Muscle of leg (tissue), 16 donors: ENCODE data around the gene SUPT20HL2. TPM values are rescaled to one million over a fixed set of nuclear protein-coding genes. Genes with fewer than 3 reads are reported as not detected.
"Not testable (repeated sequence)": the region's sequence is repeated elsewhere in the genome, so short reads cannot be mapped to it uniquely, and the experiment has no call there.

ENCODE experiments used
- DNase-seq: peaks from one replicate; pipeline ENCODE4 v3.0.0; 2013
- H3K27ac ChIP-seq: one replicate; pipeline ENCODE4 v1.5.1; 2013; ENCODE audit warnings: mild to moderate bottlenecking, low read length, control low read depth
- H3K27me3 ChIP-seq: one replicate; pipeline ENCODE4 v1.6.1; 2013; ENCODE audit warnings: low read length; ENCODE audit not compliant: control insufficient read depth, insufficient read depth
- H3K36me3 ChIP-seq: one replicate; pipeline ENCODE4 v1.6.1; 2013; ENCODE audit warnings: low read length; ENCODE audit not compliant: control insufficient read depth, insufficient read depth
- H3K4me1 ChIP-seq: one replicate; pipeline ENCODE4 v1.6.1; 2013; ENCODE audit warnings: low read length; ENCODE audit not compliant: control insufficient read depth, insufficient read depth
- H3K4me3 ChIP-seq: one replicate; pipeline ENCODE4 v1.5.1; 2013; ENCODE audit warnings: low read length, control low read depth
- H3K9me3 ChIP-seq: replicated peaks from 2 replicates; pipeline ENCODE4 v1.6.1; 2013; ENCODE audit warnings: low read depth, low read length; ENCODE audit not compliant: control insufficient read depth
- WGBS: methylation state at CpG from one replicate; pipeline ENCODE4 v1.1.5; 2013; ENCODE audit warnings: missing lambda C conversion rate; ENCODE audit not compliant: insufficient coverage; 5-methylcytosine and 5-hydroxymethylcytosine counted together
- long read RNA-seq, 11 donors: transcript quantifications; one replicate each; lab custom pipeline, GENCODE V29; 2026
- polyA plus RNA-seq, 8 donors: library from polyadenylated mRNA; unstranded; fragments of 120-200 nt; gene quantifications; one replicate each; pipeline versions ENCODE4 v1.2.1 to v1.2.3, GENCODE V29; 2013; ENCODE audit warnings: inconsistent platforms in 1 of 8, low replicate concordance in 1 of 8; ENCODE audit not compliant: insufficient read length in 8 of 8, insufficient read depth in 1 of 8
- total RNA-seq: library from RNA; stranded (reverse); fragments of 120-200 nt; gene quantifications from one replicate; pipeline ENCODE4 v1.2.4, GENCODE V29; 2013

Gene SUPT20HL2
- 0.09 TPM for total RNA-seq
- polyA plus RNA-seq = under 1 TPM in 6 of 8 donors, not detected in 2; 0.09 to 0.22 (median 0.13) TPM
- long read RNA-seq, donor 1 = 0 reads
- long read RNA-seq, donor 2 = 0 reads
- long read RNA-seq, donor 3 = 0 reads
- long read RNA-seq, donor 4 = 0 reads
- long read RNA-seq, donor 5 = 0 reads
- long read RNA-seq, donor 6 = 0 reads
- long read RNA-seq, donor 7 = 0 reads
- long read RNA-seq, donor 8 = 0 reads
- long read RNA-seq, donor 9 = 0 reads
- long read RNA-seq, donor 10 = 0 reads
- long read RNA-seq, donor 11 = 0 reads

GRCh38 chrX:24314019-24314635 is at the start of gene SUPT20HL2:
Gene SUPT20HL2 (minus strand): TSS chrX:24314069. CDS start chrX:24313315, 754 bp downstream.
- no peak for DNase-seq
- peaks cover 2% of the 10 kb centered on the region for H3K4me1 ChIP-seq
- WGBS = 88% methylated on average over 35 of the region's 39 CpGs
- peaks cover 25% of the 10 kb centered on the region for H3K27me3 ChIP-seq
- no peaks in the 10 kb centered on the region for H3K9me3 ChIP-seq
- no peak within 1 kb of the TSS for H3K27ac ChIP-seq
- no peak within 1 kb of the TSS for H3K4me3 ChIP-seq
- H3K36me3 ChIP-seq = no peaks in the 10 kb centered on the region

- 86% methylated on average over 23 of the region's 41 CpGs for WGBS
- H3K4me1 ChIP-seq, H3K4me3 ChIP-seq, H3K27ac ChIP-seq, DNase-seq, H3K36me3 ChIP-seq, H3K9me3 ChIP-seq: not testable (repeated sequence)
- peaks cover 26% of the 10 kb centered on the region for H3K27me3 ChIP-seq
Observed at GRCh38 chrX:24362089-24362745, 48.3 kb upstream of the SUPT20HL2 start.

DNA sequence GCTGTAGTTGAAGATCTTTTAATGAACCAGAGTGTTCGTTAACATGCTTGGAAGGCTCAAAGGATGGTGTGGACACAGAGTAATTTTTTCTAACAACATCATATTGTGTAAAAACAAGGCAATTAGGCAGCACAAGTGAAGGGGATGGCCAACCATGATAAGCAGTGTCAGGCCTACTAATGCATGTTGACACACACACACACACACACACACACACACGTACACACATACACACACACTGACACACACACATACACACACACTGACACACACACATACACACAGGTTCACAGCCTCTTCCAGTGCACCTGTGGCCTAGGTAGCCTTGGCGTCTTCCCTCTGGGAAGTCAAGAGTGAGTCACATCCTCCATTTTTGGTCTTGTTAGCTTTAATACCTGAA is 46.4 kb upstream of the SUPT20HL2 start, which contains the start of gene SUPT20HL1:
Gene SUPT20HL1 (plus strand): TSS at position 368 of the 400 bp plus-strand sequence. CDS start 2,122 bp downstream, outside the sequence.
- no peak for DNase-seq
- no peak within 1 kb of the TSS for H3K27ac ChIP-seq
- H3K9me3 ChIP-seq = no peaks in the 10 kb centered on the region
- H3K36me3 ChIP-seq = no peaks in the 10 kb centered on the region
- H3K4me1 ChIP-seq = peaks cover 2% of the 10 kb centered on the region
- H3K27me3 ChIP-seq = peaks cover 25% of the 10 kb centered on the region
- no peak within 1 kb of the TSS for H3K4me3 ChIP-seq
- WGBS = 70% methylated on average over 2 of the region's 3 CpGs

DNA sequence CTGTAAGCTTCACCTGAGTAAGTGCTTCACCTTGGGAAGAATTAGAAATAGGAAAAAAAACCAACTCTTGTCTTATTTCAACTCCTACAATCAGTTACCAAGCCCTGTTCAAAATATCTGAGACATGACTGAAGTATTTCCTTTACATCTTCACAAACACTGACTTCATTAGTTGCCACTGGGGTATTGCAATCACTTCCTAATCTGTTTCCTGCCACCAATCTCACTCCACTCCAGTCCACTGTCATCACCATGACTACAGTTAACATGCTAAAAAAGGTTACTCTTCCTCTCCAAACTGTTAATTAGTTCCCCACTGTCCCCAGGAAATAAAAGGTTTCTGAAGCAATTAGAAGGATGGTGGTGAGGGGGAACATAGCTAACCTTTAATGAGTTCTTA is 43.2 kb upstream of the SUPT20HL2 start:
- Histone ChIP-seq H3K9me3 (no peaks in the 10 kb centered on the region), H3K27me3 (peaks cover 23% of the 10 kb centered on the region), H3K27ac (no peak overlapping the region), H3K4me3 (no peak overlapping the region), H3K4me1 (no peaks in the 10 kb centered on the region), H3K36me3 (no peaks in the 10 kb centered on the region)
- DNase-seq = no peak

- peaks cover 15% of the 10 kb centered on the region for H3K27me3 ChIP-seq
- WGBS = 91% methylated on average over 7 of the region's 8 CpGs
- H3K4me3 ChIP-seq = no peak overlapping the region
- H3K9me3 ChIP-seq = no peaks in the 10 kb centered on the region
- H3K27ac ChIP-seq = no peak overlapping the region
- no peak for DNase-seq
- no peaks in the 10 kb centered on the region for H3K4me1 ChIP-seq
- no peaks in the 10 kb centered on the region for H3K36me3 ChIP-seq
Observed at GRCh38 chrX:24355095-24355494, 41.2 kb upstream of the SUPT20HL2 start.

GRCh38 chrX:24350217-24350616 is 36.3 kb upstream of the SUPT20HL2 start:
- H3K9me3 ChIP-seq = no peaks in the 10 kb centered on the region
- no peak overlapping the region for H3K27ac ChIP-seq
- no peaks in the 10 kb centered on the region for H3K36me3 ChIP-seq
- no peak overlapping the region for H3K4me3 ChIP-seq
- no CpG with 5 or more reads among the region's 4 CpGs for WGBS
- DNase-seq = no peak
- H3K27me3 ChIP-seq = peaks cover 20% of the 10 kb centered on the region
- H3K4me1 ChIP-seq = peaks cover 2% of the 10 kb centered on the region

DNA sequence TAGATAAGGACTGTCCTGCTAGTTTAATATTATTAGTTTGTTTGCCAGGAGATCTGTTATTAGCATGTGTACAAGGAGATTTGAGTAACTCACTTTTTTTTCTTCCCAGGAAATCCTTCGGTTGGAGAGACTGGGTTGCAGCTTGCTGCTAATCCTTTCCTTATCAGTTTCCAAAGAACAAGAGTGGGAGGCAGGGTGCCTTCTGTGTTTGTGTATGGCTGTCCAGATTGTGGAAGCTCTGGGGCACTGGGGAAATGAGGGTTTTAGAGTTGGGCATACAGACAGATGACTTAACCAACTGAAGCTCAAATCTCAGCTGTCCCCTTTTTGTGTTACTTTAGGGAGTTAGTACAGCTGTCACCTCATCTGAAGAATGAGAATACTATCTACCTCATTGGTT is 34.0 kb upstream of the SUPT20HL2 start:
- WGBS = no CpG with 5 or more reads among the region's 1 CpG
- no peaks in the 10 kb centered on the region for H3K36me3 ChIP-seq
- peaks cover 2% of the 10 kb centered on the region for H3K4me1 ChIP-seq
- no peak overlapping the region for H3K4me3 ChIP-seq
- no peaks in the 10 kb centered on the region for H3K9me3 ChIP-seq
- peaks cover 25% of the 10 kb centered on the region for H3K27me3 ChIP-seq
- H3K27ac ChIP-seq = no peak overlapping the region
- DNase-seq = peak; percentile 16

DNA sequence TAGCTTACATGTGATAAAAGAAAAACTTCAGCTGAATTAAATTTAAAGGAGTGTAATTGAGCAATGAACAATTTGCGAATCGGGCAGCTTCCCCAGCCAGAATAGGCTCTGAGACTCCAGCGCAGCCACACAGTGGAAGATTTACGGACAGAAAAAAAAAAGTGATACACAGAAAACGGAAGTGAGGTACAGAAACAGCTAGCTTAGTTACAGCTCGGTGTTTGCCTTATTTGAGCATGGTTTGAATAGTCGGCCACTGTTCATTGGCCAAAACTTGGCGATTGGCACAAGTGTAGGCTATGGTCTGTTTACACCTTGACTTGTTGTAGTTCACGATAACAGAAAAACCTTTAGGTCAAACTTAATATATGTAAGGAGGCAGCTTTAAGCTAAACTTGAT is 29.9 kb upstream of the SUPT20HL2 start:
- WGBS = 67% methylated on average over 7 of the region's 9 CpGs

GRCh38 chrX:24341795-24342194 is 27.9 kb upstream of the SUPT20HL2 start:
- Histone ChIP-seq H3K36me3 (no peaks in the 10 kb centered on the region), H3K27me3 (peaks cover 17% of the 10 kb centered on the region), H3K4me1 (no peaks in the 10 kb centered on the region), H3K4me3 (no peak overlapping the region), H3K9me3 (no peaks in the 10 kb centered on the region), H3K27ac (no peak overlapping the region)
- DNase-seq = no peak
- WGBS = no CpG with 5 or more reads among the region's 1 CpG

More for the DNA sequence above, 29.9 kb upstream of the SUPT20HL2 start:
- DNase-seq = no peak
- H3K27me3 ChIP-seq = peaks cover 21% of the 10 kb centered on the region
- H3K4me3 ChIP-seq = no peak overlapping the region
- no peak overlapping the region for H3K27ac ChIP-seq
- no peaks in the 10 kb centered on the region for H3K36me3 ChIP-seq
- no peaks in the 10 kb centered on the region for H3K9me3 ChIP-seq
- H3K4me1 ChIP-seq = peaks cover 2% of the 10 kb centered on the region

DNA sequence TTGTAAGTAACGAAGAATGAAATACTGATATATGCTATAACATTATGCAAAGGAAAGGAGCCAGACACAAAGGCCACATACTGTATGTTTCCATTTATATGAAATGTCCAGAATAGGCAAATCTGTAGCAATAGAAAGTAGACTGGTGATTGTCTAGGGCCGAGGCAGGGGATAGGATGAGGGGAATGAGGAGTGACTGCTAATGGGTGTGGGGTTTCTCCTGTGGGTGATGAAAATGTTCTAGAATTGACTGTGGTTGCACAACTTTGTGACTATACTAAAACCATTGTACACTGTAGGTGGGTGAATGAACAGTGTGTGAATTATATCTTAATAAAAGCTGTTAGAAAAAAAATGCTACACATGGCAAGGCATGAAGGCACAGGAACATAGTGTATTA is 26.6 kb upstream of the SUPT20HL2 start:
- Histone ChIP-seq H3K4me1 (no peaks in the 10 kb centered on the region), H3K4me3 (no peak overlapping the region), H3K27ac (no peak overlapping the region), H3K36me3 (no peaks in the 10 kb centered on the region), H3K27me3 (peaks cover 15% of the 10 kb centered on the region), H3K9me3 (no peaks in the 10 kb centered on the region)
- DNase-seq = no peak
- WGBS = 90% methylated on average over 2 of the region's 2 CpGs
